HG03460 (cell line): ENCODE results near the gene ZDHHC20.

Experiments
- ATAC-seq: cut with Tn5 transposase; IDR thresholded peaks from one replicate; pipeline ENCODE4 v1.9.1; 2021; ENCODE audit not compliant: unreplicated experiment

Gene ZDHHC20

DNA sequence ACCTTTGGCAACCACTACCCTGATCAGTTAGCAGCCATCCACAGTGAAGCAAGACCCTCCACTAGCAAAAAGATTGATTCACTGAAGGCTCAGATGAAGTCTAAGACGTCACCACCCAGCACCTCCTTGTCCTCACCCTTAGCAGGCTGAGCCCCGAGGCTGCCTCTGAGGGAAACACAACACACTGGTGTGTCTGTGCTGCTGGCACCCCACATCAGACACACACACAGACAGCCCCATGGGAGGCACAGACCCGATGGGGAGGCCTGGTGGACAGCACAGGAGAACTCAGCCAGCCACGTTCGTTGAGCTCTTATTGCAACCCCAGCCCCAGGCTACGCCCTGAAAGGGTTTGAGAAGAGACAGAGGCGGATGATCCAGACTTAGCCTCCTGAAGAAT is 94.7 kb downstream of the ZDHHC20 start:
- no peak for ATAC-seq

DNA sequence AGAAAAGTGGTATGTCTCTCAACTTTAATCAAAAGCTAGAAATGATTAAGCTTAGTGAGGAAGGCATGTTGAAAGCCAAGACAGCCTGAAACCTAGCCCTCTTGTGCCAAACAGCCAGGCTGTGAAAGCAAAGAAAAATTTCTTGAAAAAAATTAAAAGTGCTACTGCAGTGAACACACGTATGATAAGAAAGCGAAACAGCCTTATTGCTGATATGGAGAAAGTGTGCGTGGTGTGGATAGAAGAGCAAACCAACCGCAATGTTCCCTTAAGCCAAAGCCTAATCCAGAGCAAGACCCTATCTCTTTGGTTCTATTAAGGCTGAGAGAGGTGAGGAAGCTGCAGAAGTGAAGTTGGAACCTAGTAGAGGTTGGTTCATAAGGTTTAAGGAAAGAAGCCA is 96.4 kb downstream of the ZDHHC20 start:
- ATAC-seq: no peak

- no peak for ATAC-seq
Observed at GRCh38 chr13:21361706-21362105, 97.4 kb downstream of the ZDHHC20 start.

- no peak for ATAC-seq
Observed at GRCh38 chr13:21361123-21361522, 98.0 kb downstream of the ZDHHC20 start.

DNA sequence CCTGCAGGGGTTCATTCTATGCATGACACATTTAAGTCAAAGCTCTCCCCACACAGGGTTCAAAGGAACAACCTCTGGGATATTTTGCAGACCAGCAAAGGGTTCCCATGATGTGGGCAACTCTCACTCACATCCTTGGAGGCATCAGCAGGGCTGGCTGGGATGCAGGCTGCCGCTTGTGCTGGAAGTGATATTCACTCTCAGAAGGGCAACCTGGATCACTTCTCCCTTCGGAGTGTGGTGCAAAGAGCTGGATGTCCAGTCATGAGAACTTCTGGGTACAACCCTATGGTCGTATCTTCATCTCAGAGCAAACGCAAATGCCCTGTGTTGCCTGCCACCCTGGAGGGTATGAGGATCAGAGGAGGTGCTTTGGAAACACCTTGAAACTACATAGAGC is 98.6 kb downstream of the ZDHHC20 start:
- no peak for ATAC-seq

GRCh38 chr13:21359855-21360254 is 99.2 kb downstream of the ZDHHC20 start:
- ATAC-seq: no peak

- ATAC-seq: no peak
Observed at GRCh38 chr13:21355304-21355703, 103.8 kb downstream of the ZDHHC20 start.

- ATAC-seq: no peak
Observed at GRCh38 chr13:21354721-21355120, 104.4 kb downstream of the ZDHHC20 start.

- no peak for ATAC-seq
Observed at GRCh38 chr13:21348488-21349120, 110.5 kb downstream of the ZDHHC20 start.

DNA sequence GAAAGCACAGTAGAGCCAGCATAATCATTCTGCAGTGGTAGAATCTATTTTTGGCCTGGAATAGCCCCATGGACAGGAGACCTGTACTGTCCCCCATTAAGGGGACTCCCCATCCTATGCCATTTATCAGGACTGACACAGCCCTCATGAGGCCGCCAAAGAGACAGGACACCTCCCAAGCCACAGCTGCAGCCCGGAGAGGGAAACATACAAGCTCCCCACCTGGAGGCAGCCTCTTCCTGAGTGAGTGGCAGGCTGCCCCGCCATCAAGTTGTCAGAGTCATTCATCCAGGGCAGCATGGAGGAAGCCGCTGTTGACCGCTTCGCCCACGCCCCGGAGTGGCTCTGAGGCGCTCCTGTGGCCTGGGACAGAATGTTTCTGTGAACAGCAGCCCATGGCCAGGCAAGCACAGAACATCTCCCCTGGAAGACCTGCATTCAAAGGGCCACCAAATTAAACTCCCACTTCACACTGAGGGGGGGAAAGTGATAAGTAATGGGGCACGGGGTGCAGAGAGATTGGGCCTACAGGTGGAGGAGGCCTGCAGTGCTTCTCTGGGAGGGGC is 111.3 kb downstream of the ZDHHC20 start:
- ATAC-seq: no peak

- peak; percentile 60 for ATAC-seq
Observed at GRCh38 chr13:21344662-21345176, 114.4 kb downstream of the ZDHHC20 start.

- no peak for ATAC-seq
Observed at GRCh38 chr13:21343659-21344058, 115.4 kb downstream of the ZDHHC20 start.

DNA sequence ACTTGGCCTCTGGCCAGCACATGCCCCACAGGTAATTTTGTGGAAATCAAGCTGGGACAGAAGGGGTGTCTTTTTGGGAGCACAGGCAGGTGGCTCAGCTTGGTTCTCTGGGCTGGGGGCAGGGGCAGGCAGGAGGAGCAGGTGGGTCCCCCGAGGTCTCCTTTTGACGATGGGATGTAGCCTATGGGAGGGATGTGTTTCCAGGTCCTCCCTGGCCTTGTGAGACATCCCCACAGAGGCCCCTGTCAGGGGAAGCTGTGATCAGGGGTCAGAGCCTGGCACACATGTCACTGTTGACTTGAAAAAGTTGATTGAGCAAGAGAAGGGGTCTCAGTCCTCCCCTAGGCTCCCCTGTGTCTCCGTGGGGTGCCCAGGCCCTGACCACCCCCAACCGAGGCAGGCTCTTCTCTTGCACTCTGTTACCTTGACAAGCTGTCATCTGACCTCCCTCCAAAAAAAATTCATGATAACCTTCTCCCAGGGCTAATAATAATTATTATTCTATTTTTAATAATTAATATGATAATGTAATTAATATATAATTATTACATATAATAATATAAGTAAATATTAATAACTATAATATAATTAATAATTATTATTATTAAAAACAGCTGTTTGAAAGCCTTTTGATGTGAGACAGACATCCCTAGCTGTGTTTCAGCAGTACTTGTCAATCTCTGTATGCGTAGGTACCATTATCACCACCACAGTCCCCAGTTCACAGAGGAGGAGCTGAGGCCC is 116.2 kb downstream of the ZDHHC20 start:
- no peak for ATAC-seq

GRCh38 chr13:21341637-21342422 is 117.3 kb downstream of the ZDHHC20 start:
- no peak for ATAC-seq

GRCh38 chr13:21338639-21339278 is 120.3 kb downstream of the ZDHHC20 start:
- no peak for ATAC-seq

DNA sequence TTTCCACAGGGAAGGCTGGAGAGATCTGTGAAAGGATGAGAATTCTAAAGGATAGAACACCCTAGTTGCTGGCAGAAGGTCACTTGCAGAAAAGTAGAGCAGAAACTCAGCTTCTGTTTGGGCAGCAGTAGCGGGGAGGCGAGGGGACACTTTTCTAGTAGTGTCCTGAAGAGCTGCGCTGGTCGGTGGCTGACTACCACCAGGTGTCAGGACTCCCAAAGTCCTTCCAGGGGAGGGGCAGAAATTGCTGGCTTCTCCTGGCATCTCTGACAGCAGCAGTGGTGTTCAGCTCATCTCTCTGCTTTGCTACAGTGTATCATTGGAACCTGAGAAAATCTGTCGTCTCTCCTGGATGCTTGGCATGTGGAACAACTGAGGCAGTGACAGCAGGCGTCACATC is 120.9 kb downstream of the ZDHHC20 start:
- ATAC-seq: no peak

DNA sequence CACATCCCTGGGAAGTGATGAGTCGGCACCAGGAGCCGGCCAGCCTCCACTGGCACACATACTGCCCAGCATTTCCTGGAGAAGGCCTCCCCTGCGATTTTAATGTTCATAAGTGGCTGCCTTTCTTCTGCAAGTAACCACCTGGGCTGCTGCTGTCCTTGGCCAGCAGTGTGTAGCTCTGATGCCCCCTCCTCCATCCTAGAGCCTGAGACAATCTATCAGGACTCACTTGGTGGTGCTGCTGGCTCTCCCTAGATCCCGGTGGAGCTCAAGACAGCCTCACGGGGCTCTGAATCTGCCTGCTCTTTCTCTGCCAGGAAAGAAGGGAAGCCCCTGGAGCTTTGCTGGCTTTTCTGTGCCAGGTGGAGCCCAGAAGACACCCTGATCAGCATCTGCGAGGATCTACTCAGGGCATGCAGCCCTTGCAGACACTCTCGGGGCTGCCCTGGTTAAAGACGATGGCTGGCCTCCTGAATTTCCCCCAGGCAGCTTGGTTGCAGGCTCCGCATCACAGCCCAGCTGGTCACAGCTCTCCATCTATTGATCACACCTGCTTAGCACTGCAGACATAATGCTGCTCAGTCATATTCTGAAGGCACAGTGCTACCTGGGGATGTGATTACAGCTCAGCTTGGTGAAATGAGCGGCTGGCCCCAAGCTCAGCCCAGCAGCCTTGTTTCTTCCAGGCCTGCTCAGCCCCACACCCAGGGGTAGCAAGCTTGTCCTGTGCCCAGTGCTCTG is 122.3 kb downstream of the ZDHHC20 start:
- no peak for ATAC-seq

GRCh38 chr13:21333186-21333585 is 125.9 kb downstream of the ZDHHC20 start:
- no peak for ATAC-seq

DNA sequence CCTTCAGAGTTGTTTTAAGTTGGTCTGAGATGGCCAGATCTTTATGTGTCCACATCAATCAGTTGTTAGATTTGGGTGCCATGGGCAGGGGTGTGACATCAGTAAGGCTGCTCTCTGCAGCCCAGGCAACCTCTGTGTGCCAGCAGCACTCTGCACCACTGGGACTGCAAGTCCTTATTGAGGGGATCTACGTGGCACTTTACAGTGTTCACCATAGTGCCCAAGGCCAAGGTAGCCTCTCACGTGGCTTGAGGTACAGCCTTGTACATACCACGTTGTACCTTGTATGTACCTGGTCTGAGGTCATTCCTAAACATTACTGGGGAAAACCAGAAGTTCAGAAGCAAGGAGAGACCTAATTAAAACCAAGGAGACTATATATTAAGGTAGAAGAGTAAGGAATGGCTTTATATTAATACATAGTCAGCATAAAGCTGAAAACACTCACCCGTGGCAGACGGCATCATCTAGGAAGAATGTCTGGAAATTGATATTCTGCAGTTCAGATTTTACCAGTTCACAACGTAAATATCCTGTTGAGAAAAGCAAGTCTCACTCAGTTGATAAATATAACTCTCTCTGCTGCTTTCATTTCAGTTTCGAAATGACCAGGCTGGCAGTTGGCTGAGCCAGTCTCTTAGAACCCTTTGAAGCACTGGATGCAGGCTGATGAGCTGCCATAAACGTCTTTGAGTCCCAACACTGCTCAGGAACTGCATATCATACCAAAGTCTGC is 128.8 kb downstream of the ZDHHC20 start:
- ATAC-seq: peak; percentile 86
